Medulla oblongata (tissue), 1 donor: ENCODE measurements around the gene CARMIL1.

ENCODE experiments used
- DNase-seq: peaks from one replicate; pipeline ENCODE4 v3.0.0-alpha.2; 2015; ENCODE audit errors: extremely low spot score

Gene CARMIL1

DNA sequence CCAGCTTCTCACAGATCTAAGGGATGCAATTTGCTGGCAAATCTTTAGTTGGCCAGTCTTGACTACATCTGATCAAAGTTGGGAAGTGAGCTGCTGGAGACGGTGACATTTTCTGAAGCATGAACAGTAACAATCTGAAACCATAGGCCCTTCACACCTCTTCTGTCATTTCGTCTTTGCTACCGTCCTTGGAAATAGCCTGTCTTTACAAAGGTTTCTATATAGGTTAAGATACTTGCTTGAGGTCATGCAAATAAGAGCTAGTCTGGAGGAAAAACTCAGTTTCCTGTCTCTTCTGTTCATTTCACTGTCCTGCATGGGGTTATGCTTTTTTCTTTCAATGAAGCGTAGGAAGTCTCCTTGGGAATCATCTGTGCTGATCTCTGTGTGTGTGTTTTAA, 55.6 kb downstream of the CARMIL1 start:
- DNase-seq: no peak

GRCh38 chr6:25336996-25337395, 57.8 kb downstream of the CARMIL1 start:
- no peak for DNase-seq

- no peak for DNase-seq
Measured at GRCh38 chr6:25337431-25337830, 58.3 kb downstream of the CARMIL1 start.

- DNase-seq: no peak
Measured at GRCh38 chr6:25340431-25341202, 61.4 kb downstream of the CARMIL1 start.

- DNase-seq: no peak
Measured at GRCh38 chr6:25341203-25341552, 62.0 kb downstream of the CARMIL1 start.

GRCh38 chr6:25341923-25342619, 62.9 kb downstream of the CARMIL1 start:
- DNase-seq: no peak

GRCh38 chr6:25342802-25343201, 63.6 kb downstream of the CARMIL1 start:
- DNase-seq: no peak

GRCh38 chr6:25343984-25344383, 64.8 kb downstream of the CARMIL1 start:
- DNase-seq: no peak

DNA sequence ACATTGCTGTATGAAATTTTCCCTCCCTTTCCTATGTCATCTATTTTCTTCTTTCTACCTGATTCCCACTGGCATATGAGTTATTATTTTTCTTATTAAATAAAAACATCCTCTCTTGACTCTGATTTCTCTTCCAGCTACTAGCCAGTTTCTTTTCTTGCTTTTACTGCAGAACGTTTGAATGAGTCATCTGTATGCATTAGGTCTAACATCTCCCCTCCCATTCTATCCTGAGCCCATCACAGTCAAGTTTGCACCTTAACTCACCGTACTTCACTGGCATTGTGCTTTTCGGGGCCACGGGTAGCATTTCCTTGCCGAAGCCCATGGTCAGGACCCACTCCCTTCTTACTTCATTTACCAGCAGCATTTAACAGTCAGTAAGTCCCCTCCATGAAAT, 65.7 kb downstream of the CARMIL1 start:
- DNase-seq: no peak

DNA sequence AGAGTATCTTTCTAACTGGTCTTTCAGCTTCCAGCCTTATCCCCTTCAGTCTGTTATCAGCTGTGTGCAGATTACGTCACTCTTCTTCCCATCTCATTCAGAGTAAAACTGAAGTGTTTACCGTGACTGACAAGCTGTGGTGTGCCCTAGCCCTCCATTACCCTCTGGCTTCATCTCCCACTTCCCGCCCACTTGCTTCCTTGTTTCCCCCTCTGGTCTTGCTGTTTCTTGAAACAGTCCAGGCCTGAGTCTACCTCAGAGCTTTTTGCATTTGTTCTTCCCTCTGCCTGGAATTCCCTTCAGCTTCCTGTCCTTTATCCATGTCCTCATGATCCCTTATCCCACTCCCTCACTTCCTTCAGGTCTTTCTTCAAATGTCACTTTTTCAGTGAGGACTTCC, 66.9 kb downstream of the CARMIL1 start:
- DNase-seq: no peak

GRCh38 chr6:25350573-25350972, 71.4 kb downstream of the CARMIL1 start:
- DNase-seq: no peak

- DNase-seq: no peak
Measured at GRCh38 chr6:25351485-25351884, 72.3 kb downstream of the CARMIL1 start.

- DNase-seq: no peak
Measured at GRCh38 chr6:25352285-25352684, 73.1 kb downstream of the CARMIL1 start.

DNA sequence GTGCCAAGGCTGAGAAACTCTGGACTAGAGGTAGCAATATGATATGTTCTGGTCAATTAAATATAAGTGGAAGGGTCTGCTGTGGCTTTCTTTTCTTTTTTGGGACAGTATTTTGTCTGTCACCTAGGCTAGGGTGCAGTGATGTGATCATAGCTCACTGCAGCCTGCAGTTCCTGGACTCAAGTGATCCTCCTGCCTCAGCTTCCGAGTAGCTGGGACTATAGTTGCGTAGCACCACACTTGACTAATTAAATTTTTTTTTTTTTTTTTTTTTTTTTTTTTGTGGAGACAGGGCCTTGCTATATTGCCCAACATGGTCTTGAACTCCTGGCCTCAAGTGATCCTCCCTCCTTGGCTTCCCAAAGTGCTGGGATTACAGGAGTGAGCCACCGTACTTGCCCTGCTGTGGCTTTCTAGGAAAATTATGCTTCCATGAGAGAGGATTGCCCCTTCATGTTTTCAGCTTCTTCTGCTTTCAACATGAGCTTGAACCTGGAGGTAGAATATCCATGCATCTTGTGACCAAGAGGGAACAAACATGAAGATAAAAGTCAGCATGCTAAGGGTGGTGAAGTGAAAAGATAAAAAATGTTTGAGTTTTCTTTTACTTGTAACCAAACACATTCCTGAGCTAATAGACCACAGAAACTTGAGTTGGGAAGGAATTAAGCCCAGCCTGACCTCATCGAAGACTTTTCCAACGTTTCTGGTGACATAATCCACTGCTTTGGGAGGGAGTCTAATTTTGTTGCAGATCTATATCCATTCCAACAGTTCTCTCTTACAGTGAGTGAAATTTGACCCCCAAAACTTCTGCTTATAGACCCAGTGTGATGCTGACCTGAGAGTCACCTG, 75.1 kb downstream of the CARMIL1 start:
- DNase-seq: no peak

- peak; percentile 73 for DNase-seq
Measured at GRCh38 chr6:25359191-25359861, 80.2 kb downstream of the CARMIL1 start.

DNA sequence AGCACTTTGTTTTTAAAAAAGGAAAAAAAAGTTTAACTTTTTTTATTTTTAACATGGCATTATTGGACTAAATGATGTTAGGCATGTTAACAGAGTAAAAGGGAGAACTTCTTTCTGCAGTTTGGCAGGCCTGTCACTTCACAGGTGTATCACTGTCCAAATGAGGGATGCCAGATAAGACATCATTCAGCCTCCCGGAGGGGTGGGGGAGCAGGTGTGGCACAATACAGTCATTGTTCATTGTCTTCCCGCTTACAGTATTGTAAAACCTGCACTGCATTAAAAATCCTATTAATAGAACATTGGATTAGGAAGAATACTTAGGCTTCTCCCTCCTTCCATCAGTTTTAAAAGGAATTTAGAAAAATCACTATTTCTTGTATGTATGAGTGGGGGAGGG, 80.7 kb downstream of the CARMIL1 start:
- DNase-seq: no peak

DNA sequence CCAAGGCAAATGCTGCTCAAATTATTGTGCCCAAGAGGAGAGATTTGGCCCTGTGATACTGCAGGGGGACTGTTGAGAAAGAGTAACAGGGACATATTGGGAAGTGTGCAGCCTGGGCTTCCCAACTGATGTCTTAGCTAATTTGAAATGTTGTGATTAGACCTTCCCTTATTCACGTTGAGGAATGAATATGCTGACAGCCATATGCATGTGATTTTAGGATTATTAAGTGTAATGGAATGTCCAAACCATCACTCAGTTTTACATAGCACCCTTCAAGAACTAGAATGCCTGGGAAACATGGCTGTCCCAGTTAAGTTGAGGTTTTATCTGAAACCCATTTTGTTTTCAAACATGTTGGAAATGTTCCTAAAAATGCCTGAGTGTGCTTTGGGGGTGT, 81.4 kb downstream of the CARMIL1 start:
- DNase-seq: no peak

DNA sequence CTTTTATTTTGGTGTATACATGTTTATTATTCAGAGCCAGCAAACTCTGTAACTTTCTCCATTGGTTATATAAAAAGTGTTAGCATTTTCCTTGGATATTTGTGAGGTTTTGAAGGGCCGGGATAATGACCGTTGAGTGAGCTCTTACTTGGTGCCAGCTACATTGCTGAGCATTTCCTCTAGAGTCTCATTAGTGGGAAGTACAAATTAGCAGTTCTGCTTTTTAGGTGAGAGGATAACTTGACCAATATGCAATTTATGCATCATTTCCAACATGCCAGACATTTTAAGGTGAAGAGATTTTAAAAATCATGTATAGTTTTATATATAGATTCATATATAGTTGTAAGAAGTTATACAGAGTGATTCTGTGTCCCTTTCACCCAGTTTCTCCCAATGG, 84.3 kb downstream of the CARMIL1 start:
- no peak for DNase-seq

- DNase-seq: no peak
Measured at GRCh38 chr6:25365154-25365553, 86.0 kb downstream of the CARMIL1 start.

GRCh38 chr6:25366903-25367545, 87.8 kb downstream of the CARMIL1 start:
- DNase-seq: no peak

GRCh38 chr6:25369036-25369432, 89.9 kb downstream of the CARMIL1 start:
- peak; percentile 25 for DNase-seq
